ENCODE results near the gene ABTB2.

- no peak for TF ChIP-seq GABPA (IDR thresholded peaks at IDR 0.05; ENCODE audit: low read depth)
- no peak for TF ChIP-seq POLR2AphosphoS5 (IDR thresholded peaks at IDR 0.05; ENCODE audit: low read depth, low read length)
- TF ChIP-seq TCF12 (IDR thresholded peaks at IDR 0.05): no peak
- no peak for TF ChIP-seq SMC3 (IDR thresholded peaks at IDR 0.05; ENCODE audit: low read depth, low read length)
- no peak for TF ChIP-seq MXI1 (IDR thresholded peaks at IDR 0.05; ENCODE audit: low read depth, low read length)
- TF ChIP-seq REST (IDR thresholded peaks at IDR 0.05; ENCODE audit: low read depth, low read length): no peak
- TF ChIP-seq CTCF (IDR thresholded peaks at IDR 0.05): no peak
- TF ChIP-seq ELF1 (IDR thresholded peaks at IDR 0.05): no peak
- TF ChIP-seq PBX3 (IDR thresholded peaks at IDR 0.05): no peak
These were observed 87.1 kb downstream of the ABTB2 start for GRCh38 chr11:34270711-34271110.

Data from SK-N-SH (cell line).